CD14-positive monocyte (primary cell): ENCODE data around the gene GAN. TPM values are rescaled to one million over a fixed set of nuclear protein-coding genes. Genes with fewer than 3 reads are reported as not detected.
A peak's percentile ranks its signal among the peaks of the same experiment; 100 is the strongest.

Experiments used
- DNase-seq, 3 donors: peaks; one replicate each; pipeline ENCODE4 v3.0.0-alpha.2; 2011 to 2022
- H2AFZ ChIP-seq: 2 replicates; pipeline ENCODE4 v1.6.0; 2012; ENCODE audit warnings: mild to moderate bottlenecking, low read depth, low read length, inconsistent platforms; ENCODE audit not compliant: insufficient read depth, poor library complexity, severe bottlenecking
- H3K27ac ChIP-seq, 2 donors: 1 replicate in 1 of 2; 2 replicates in 1 of 2; pipeline ENCODE4 v1.5.1; 2012 to 2013; ENCODE audit warnings: low read length in 2 of 2, control low read depth in 1 of 2, inconsistent platforms in 1 of 2, low read depth in 1 of 2, mild to moderate bottlenecking in 1 of 2
- H3K27me3 ChIP-seq, 2 donors: one replicate each; pipeline versions ENCODE4 v1.6.0 to v1.6.1; 2011 to 2013; ENCODE audit warnings: low read length in 2 of 2; ENCODE audit not compliant: control insufficient read depth in 2 of 2, insufficient read depth in 2 of 2
- H3K36me3 ChIP-seq, 2 donors: replicated peaks in 1 of 2; 1 replicate in 1 of 2; 2 replicates in 1 of 2; pipeline versions ENCODE4 v1.5.1 to v1.6.1; 2012 to 2013; ENCODE audit warnings: low read length in 2 of 2, control low read depth in 1 of 2, inconsistent platforms in 1 of 2, mild to moderate bottlenecking in 1 of 2; ENCODE audit not compliant: insufficient read depth in 2 of 2, control insufficient read depth in 1 of 2
- H3K4me1 ChIP-seq, 2 donors: 1 replicate in 1 of 2; 2 replicates in 1 of 2; pipeline versions ENCODE4 v1.5.1 to v1.6.1; 2012 to 2013; ENCODE audit warnings: low read length in 2 of 2, control low read depth in 1 of 2, inconsistent platforms in 1 of 2, mild to moderate bottlenecking in 1 of 2, moderate library complexity in 1 of 2; ENCODE audit not compliant: insufficient read depth in 2 of 2, control insufficient read depth in 1 of 2
- H3K4me2 ChIP-seq: replicated peaks from 2 replicates; pipeline ENCODE3; 2012; ENCODE audit warnings: low read length, moderate library complexity, mild to moderate bottlenecking; ENCODE audit not compliant: poor library complexity, severe bottlenecking; ENCODE audit errors: extremely low read depth
- H3K4me3 ChIP-seq, 3 experiments: fragments of 200-600 bp in 1 of 3; sonication (generic) in 1 of 3; replicated peaks in 1 of 3; 1 replicate in 2 of 3; 2 replicates in 1 of 3; pipeline ENCODE4 v1.5.1; 2011 to 2013; ENCODE audit warnings: low read length in 3 of 3, mild to moderate bottlenecking in 3 of 3, control low read depth in 2 of 3, low read depth in 2 of 3, inconsistent platforms in 1 of 3, moderate library complexity in 1 of 3
- H3K79me2 ChIP-seq: 2 replicates; pipeline ENCODE4 v1.6.0; 2012; ENCODE audit warnings: mild to moderate bottlenecking, control low read depth, inconsistent platforms, low read length, moderate library complexity; ENCODE audit not compliant: insufficient read depth
- H3K9ac ChIP-seq: 2 replicates; pipeline ENCODE4 v1.6.0; 2017; ENCODE audit warnings: low read length, mild to moderate bottlenecking; ENCODE audit not compliant: insufficient read depth, poor library complexity, severe bottlenecking
- H3K9me3 ChIP-seq, 2 donors: replicated peaks in 1 of 2; 1 replicate in 1 of 2; 2 replicates in 1 of 2; pipeline versions ENCODE4 v1.5.1 to v1.6.1; 2012 to 2013; ENCODE audit warnings: low read length in 2 of 2, control low read depth in 1 of 2; ENCODE audit not compliant: control insufficient read depth in 1 of 2, insufficient read depth in 1 of 2
- H4K20me1 ChIP-seq: 2 replicates; pipeline ENCODE4 v1.6.0; 2012; ENCODE audit warnings: mild to moderate bottlenecking, low read length, control low read depth, moderate library complexity; ENCODE audit not compliant: insufficient read depth
- H3K27ac Mint-ChIP-seq, 7 donors: one replicate each; pipeline ENCODE4 v1.8.0; 2020; ENCODE audit warnings: mild to moderate bottlenecking in 7 of 7, mixed read lengths in 7 of 7, moderate library complexity in 6 of 7, inconsistent platforms in 2 of 7
- H3K27me3 Mint-ChIP-seq, 3 donors: one replicate each; pipeline ENCODE4 v1.8.0; 2021 to 2022; ENCODE audit warnings: low read depth in 3 of 3, mild to moderate bottlenecking in 3 of 3, mixed read lengths in 3 of 3, moderate library complexity in 3 of 3, inconsistent platforms in 1 of 3
- H3K36me3 Mint-ChIP-seq, 2 donors: one replicate each; pipeline ENCODE4 v1.8.0; 2020; ENCODE audit warnings: mixed read lengths in 2 of 2, inconsistent platforms in 1 of 2, mild to moderate bottlenecking in 1 of 2
- H3K4me1 Mint-ChIP-seq: one replicate; pipeline ENCODE4 v1.8.0; 2020; ENCODE audit warnings: mild to moderate bottlenecking, mixed read lengths
- H3K4me3 Mint-ChIP-seq, 2 donors: one replicate each; pipeline ENCODE4 v1.8.0; 2020; ENCODE audit warnings: mild to moderate bottlenecking in 2 of 2, mixed read lengths in 2 of 2, moderate library complexity in 1 of 2
- H3K9me3 Mint-ChIP-seq, 7 donors: one replicate each; pipeline ENCODE4 v1.8.0; 2020 to 2022; ENCODE audit warnings: mixed read lengths in 7 of 7, mild to moderate bottlenecking in 6 of 7, moderate library complexity in 6 of 7, inconsistent platforms in 2 of 7
- CTCF ChIP-seq: fragments of 200-600 bp; IDR thresholded peaks from one replicate; pipeline ENCODE4 v1.8.0; 2022; ENCODE audit warnings: antibody characterized with exemption, mild to moderate bottlenecking
- WGBS: methylation state at CpG from one replicate; pipeline ENCODE4 v1.1.5; 2013; ENCODE audit warnings: missing lambda C conversion rate; ENCODE audit not compliant: insufficient coverage; 5-methylcytosine and 5-hydroxymethylcytosine counted together
- intact Hi-C, 2 donors: fragments of 100-400 bp; cut with micrococcal nuclease; formaldehyde crosslinking; loops; one replicate each; pipeline versions ENCODE4 v1.15.0 to v1.15.1; 2023
- polyA plus RNA-seq, 3 donors: library from polyadenylated mRNA; depleted of rRNA in 1 of 3; unstranded in 2 of 3; stranded (reverse) in 1 of 3; fragments of 300-500 nt in 2 of 3; fragments of >200 nt in 1 of 3; fragmentation: Illumina TruSeq in 2 of 3; gene quantifications; 1 replicate in 2 of 3; 2 replicates in 1 of 3; pipeline ENCODE4 v1.2.3, GENCODE V29; 2012 to 2021

GAN gene
- polyA plus RNA-seq, 3 donors, result 0.89 to 1.2 (median 1.0) TPM

GRCh38 chr16:81416749-81417148 lies 102.0 kb downstream of the GAN start:
- H3K36me3 ChIP-seq, result no peaks in the 10 kb centered on the region
- no peaks in the 10 kb centered on the region for H3K4me1 ChIP-seq
- H3K27me3 ChIP-seq, result no peaks in the 10 kb centered on the region
- Mint-ChIP-seq H3K4me3 (no peak overlapping the region), H3K27ac (no peak overlapping the region), H3K4me1 (peaks cover 2% of the 10 kb centered on the region), H3K9me3 (peaks cover 0 to under 1% (median 0%) of the 10 kb centered on the region in 7 donors), H3K36me3 (no peaks in the 10 kb centered on the region), H3K27me3 (peaks cover 1 to 6% (median 5%) of the 10 kb centered on the region in 3 donors)
- H3K4me2 ChIP-seq, result no peak overlapping the region
- no peak overlapping the region for H3K4me3 ChIP-seq
- H3K79me2 ChIP-seq, result no peaks in the 10 kb centered on the region
- no peak overlapping the region for H2AFZ ChIP-seq
- H3K9ac ChIP-seq, result no peak overlapping the region
- no peak for TF ChIP-seq CTCF
- no peak overlapping the region for H3K27ac ChIP-seq
- H3K9me3 ChIP-seq, result peaks cover 0 to 3% of the 10 kb centered on the region in 2 donors
- DNase-seq, result no peak
- H4K20me1 ChIP-seq, result no peaks in the 10 kb centered on the region
- 90% methylated on average over 8 of the region's 8 CpGs for WGBS
- intact Hi-C loops, result no loop called here

GRCh38 chr16:81417210-81417609 lies 102.4 kb downstream of the GAN start:
- Histone ChIP-seq H3K9me3 (peaks cover 0 to 8% of the 10 kb centered on the region in 2 donors), H3K9ac (no peak overlapping the region), H4K20me1 (no peaks in the 10 kb centered on the region), H3K27ac (no peak overlapping the region), H2AFZ (no peak overlapping the region), H3K4me2 (no peak overlapping the region), H3K27me3 (no peaks in the 10 kb centered on the region), H3K36me3 (no peaks in the 10 kb centered on the region), H3K4me3 (no peak overlapping the region), H3K4me1 (no peaks in the 10 kb centered on the region), H3K79me2 (no peaks in the 10 kb centered on the region)
- no peaks in the 10 kb centered on the region for H3K36me3 Mint-ChIP-seq
- no peak for DNase-seq
- H3K9me3 Mint-ChIP-seq, result peaks cover 0 to 4% (median 3%) of the 10 kb centered on the region in 7 donors
- H3K27ac Mint-ChIP-seq, result peak overlapping the region in 1 of 7 donors; percentile 58
- WGBS, result 78% methylated on average over 1 of the region's 5 CpGs
- intact Hi-C loops, result no loop called here
- H3K27me3 Mint-ChIP-seq, result peaks cover 1 to 6% (median 2%) of the 10 kb centered on the region in 3 donors
- H3K4me3 Mint-ChIP-seq, result no peak overlapping the region
- peaks cover 2% of the 10 kb centered on the region for H3K4me1 Mint-ChIP-seq
- TF ChIP-seq CTCF, result no peak
